ENCODE data around the gene OOSP1.

The OOSP1 gene

DNA sequence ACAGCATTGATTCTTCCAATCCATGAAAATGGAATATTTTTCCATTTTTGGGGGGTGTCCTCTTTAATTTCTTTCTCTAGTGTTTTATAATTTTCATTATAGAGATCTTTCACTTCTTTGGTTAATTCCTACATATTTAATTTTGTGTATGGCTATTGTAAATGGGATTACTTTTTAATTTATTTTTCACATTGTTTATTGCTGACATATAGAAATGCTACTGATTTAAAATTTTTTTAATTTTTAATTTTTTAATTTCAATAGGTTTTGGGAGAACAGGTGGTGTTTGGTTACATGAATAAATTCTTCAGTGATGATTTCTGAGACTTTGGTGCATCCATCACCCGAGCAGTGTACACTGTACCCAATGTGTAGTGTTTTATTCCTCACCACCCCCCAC is 52.2 kb downstream of the OOSP1 start:
- Histone ChIP-seq H3K79me2 (ENCODE audit: insufficient read depth, low read length) (no peaks in the 10 kb centered on the region), H3K9ac (ENCODE audit: low read depth, low read length) (no peak overlapping the region), H3K9me3 (ENCODE audit: insufficient read depth, low read length, severe bottlenecking) (no peaks in the 10 kb centered on the region), H3K27ac (ENCODE audit: low read length) (no peak overlapping the region), H3K4me3 (ENCODE audit: low read depth in 1 of 2, low read length in 2 of 2) (no peak overlapping the region), H3K27me3 (ENCODE audit: insufficient read depth, low read length, poor library complexity) (no peaks in the 10 kb centered on the region), H4K20me1 (ENCODE audit: insufficient read depth, low read length) (no peaks in the 10 kb centered on the region), H2AFZ (ENCODE audit: low read depth, low read length) (no peak overlapping the region), H3K4me2 (ENCODE audit: insufficient read depth, low read length) (no peak overlapping the region), H3K4me1 (ENCODE audit: insufficient read depth, low read length) (no peaks in the 10 kb centered on the region), H3K36me3 (ENCODE audit: insufficient read depth, low read length) (no peaks in the 10 kb centered on the region)
- ATAC-seq (ENCODE audit: insufficient read depth, low read depth) (no peak), DNase-seq (no peak)
- no peak for TF ChIP-seq EZH2 (IDR thresholded peaks at IDR 0.05; ENCODE audit: borderline replicate concordance, low read depth, low read length, severe bottlenecking)
- TF ChIP-seq, protein P1, sequence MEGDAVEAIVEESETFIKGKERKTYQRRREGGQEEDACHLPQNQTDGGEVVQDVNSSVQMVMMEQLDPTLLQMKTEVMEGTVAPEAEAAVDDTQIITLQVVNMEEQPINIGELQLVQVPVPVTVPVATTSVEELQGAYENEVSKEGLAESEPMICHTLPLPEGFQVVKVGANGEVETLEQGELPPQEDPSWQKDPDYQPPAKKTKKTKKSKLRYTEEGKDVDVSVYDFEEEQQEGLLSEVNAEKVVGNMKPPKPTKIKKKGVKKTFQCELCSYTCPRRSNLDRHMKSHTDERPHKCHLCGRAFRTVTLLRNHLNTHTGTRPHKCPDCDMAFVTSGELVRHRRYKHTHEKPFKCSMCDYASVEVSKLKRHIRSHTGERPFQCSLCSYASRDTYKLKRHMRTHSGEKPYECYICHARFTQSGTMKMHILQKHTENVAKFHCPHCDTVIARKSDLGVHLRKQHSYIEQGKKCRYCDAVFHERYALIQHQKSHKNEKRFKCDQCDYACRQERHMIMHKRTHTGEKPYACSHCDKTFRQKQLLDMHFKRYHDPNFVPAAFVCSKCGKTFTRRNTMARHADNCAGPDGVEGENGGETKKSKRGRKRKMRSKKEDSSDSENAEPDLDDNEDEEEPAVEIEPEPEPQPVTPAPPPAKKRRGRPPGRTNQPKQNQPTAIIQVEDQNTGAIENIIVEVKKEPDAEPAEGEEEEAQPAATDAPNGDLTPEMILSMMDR (IDR thresholded peaks at IDR 0.05; ENCODE audit: borderline replicate concordance, extremely low read depth, low read length, poor library complexity, severe bottlenecking): no peak

DNA sequence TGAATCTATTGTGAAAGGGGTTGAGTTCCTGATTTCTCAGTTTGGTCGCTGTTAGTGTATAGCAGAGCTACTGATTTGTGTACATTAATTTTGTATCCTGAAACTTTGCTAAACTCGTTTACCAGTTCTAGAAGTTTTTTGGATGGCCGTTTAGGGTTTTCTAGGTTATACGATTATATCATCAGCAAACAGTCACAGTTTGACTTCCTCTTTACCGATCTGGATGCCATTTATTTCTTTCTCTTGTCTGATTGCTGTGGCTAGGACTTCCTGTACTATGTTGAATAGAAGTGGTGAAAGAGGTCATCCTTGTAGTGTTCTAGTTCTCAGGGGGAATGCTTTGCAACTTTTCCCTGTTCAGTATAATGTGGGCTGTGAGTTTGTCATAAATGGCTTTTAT is 54.2 kb downstream of the OOSP1 start:
- Histone ChIP-seq H3K27ac (ENCODE audit: low read length) (no peak overlapping the region), H3K9ac (ENCODE audit: low read depth, low read length) (no peak overlapping the region), H3K4me1 (ENCODE audit: insufficient read depth, low read length) (no peaks in the 10 kb centered on the region), H3K79me2 (ENCODE audit: insufficient read depth, low read length) (no peaks in the 10 kb centered on the region), H3K36me3 (ENCODE audit: insufficient read depth, low read length) (no peaks in the 10 kb centered on the region), H2AFZ (ENCODE audit: low read depth, low read length) (no peak overlapping the region), H3K4me2 (ENCODE audit: insufficient read depth, low read length) (no peak overlapping the region), H3K9me3 (ENCODE audit: insufficient read depth, low read length, severe bottlenecking) (no peaks in the 10 kb centered on the region), H3K4me3 (ENCODE audit: low read depth in 1 of 2, low read length in 2 of 2) (no peak overlapping the region), H3K27me3 (ENCODE audit: insufficient read depth, low read length, poor library complexity) (no peaks in the 10 kb centered on the region), H4K20me1 (ENCODE audit: insufficient read depth, low read length) (no peaks in the 10 kb centered on the region)
- DNase-seq (no peak), ATAC-seq (ENCODE audit: insufficient read depth, low read depth) (no peak)
- no peak for TF ChIP-seq EZH2 (IDR thresholded peaks at IDR 0.05; ENCODE audit: borderline replicate concordance, low read depth, low read length, severe bottlenecking)
- TF ChIP-seq, protein P1 (IDR thresholded peaks at IDR 0.05; ENCODE audit: borderline replicate concordance, extremely low read depth, low read length, poor library complexity, severe bottlenecking): no peak

GRCh38 chr11:59997800-59998199 is 59.6 kb downstream of the OOSP1 start:
- H2AFZ ChIP-seq (ENCODE audit: low read depth, low read length): no peak overlapping the region
- DNase-seq: no peak

More at GRCh38 chr11:59997800-59998199, 59.6 kb downstream of the OOSP1 start:
- no peak overlapping the region for H3K27ac ChIP-seq (ENCODE audit: low read length)
- H3K9ac ChIP-seq (ENCODE audit: low read depth, low read length): no peak overlapping the region
- no peaks in the 10 kb centered on the region for H3K9me3 ChIP-seq (ENCODE audit: insufficient read depth, low read length, severe bottlenecking)
- no peaks in the 10 kb centered on the region for H3K79me2 ChIP-seq (ENCODE audit: insufficient read depth, low read length)
- H3K4me1 ChIP-seq (ENCODE audit: insufficient read depth, low read length): no peaks in the 10 kb centered on the region
- TF ChIP-seq, protein P1 (IDR thresholded peaks at IDR 0.05; ENCODE audit: borderline replicate concordance, extremely low read depth, low read length, poor library complexity, severe bottlenecking): no peak
- no peak for TF ChIP-seq EZH2 (IDR thresholded peaks at IDR 0.05; ENCODE audit: borderline replicate concordance, low read depth, low read length, severe bottlenecking)
- no peaks in the 10 kb centered on the region for H3K27me3 ChIP-seq (ENCODE audit: insufficient read depth, low read length, poor library complexity)
- ATAC-seq (ENCODE audit: insufficient read depth, low read depth): no peak
- H3K4me2 ChIP-seq (ENCODE audit: insufficient read depth, low read length): no peak overlapping the region
- H3K36me3 ChIP-seq (ENCODE audit: insufficient read depth, low read length): no peaks in the 10 kb centered on the region
- H4K20me1 ChIP-seq (ENCODE audit: insufficient read depth, low read length): no peaks in the 10 kb centered on the region
- H3K4me3 ChIP-seq (ENCODE audit: low read depth in 1 of 2, low read length in 2 of 2): no peak overlapping the region
